Trophoblast cell (in vitro differentiated cells and primary cell): Measurements from ENCODE around the gene CES2.
A peak's percentile ranks its signal among the peaks of the same experiment; 100 is the strongest.

Experiments used
- DNase-seq, 2 donors: peaks; one replicate each; pipeline ENCODE4 v3.0.0-alpha.2; 2016
- H2AFZ ChIP-seq: 2 replicates; pipeline ENCODE4 v1.6.1; 2013; ENCODE audit warnings: low read length, moderate library complexity, mild to moderate bottlenecking; ENCODE audit not compliant: insufficient read depth, poor library complexity
- H2AK5ac ChIP-seq: 2 replicates; pipeline ENCODE4 v1.6.1; 2013; ENCODE audit warnings: mild to moderate bottlenecking, low read length
- H2BK120ac ChIP-seq: 2 replicates; pipeline ENCODE4 v1.6.1; 2013; ENCODE audit warnings: low read length, mild to moderate bottlenecking, moderate library complexity; ENCODE audit not compliant: insufficient read depth, poor library complexity
- H2BK12ac ChIP-seq: 2 replicates; pipeline ENCODE4 v1.6.1; 2013; ENCODE audit warnings: mild to moderate bottlenecking, low read length, moderate library complexity
- H2BK5ac ChIP-seq: 2 replicates; pipeline ENCODE4 v1.6.1; 2013; ENCODE audit warnings: low read length, low read depth, moderate library complexity, mild to moderate bottlenecking; ENCODE audit not compliant: poor library complexity
- H3K14ac ChIP-seq: 2 replicates; pipeline ENCODE4 v1.6.1; 2013; ENCODE audit warnings: mild to moderate bottlenecking, low read length
- H3K18ac ChIP-seq: 2 replicates; pipeline ENCODE4 v1.6.1; 2013; ENCODE audit warnings: mild to moderate bottlenecking, low read length
- H3K23ac ChIP-seq: 2 replicates; pipeline ENCODE4 v1.6.1; 2013; ENCODE audit warnings: low read length
- H3K27ac ChIP-seq: 2 replicates; pipeline ENCODE4 v1.5.1; 2013; ENCODE audit warnings: low read depth, mild to moderate bottlenecking, inconsistent platforms, low read length, moderate library complexity
- H3K27me3 ChIP-seq: 2 replicates; pipeline ENCODE4 v1.6.1; 2013; ENCODE audit warnings: inconsistent platforms, mild to moderate bottlenecking, low read length, moderate library complexity; ENCODE audit not compliant: insufficient read depth
- H3K36me3 ChIP-seq, 2 experiments: 1 replicate in 1 of 2; 2 replicates in 1 of 2; pipeline ENCODE4 v1.6.1; 2013; ENCODE audit warnings: low read length in 2 of 2, mild to moderate bottlenecking in 2 of 2, moderate library complexity in 1 of 2; ENCODE audit not compliant: insufficient read depth in 2 of 2, control insufficient read depth in 1 of 2
- H3K4ac ChIP-seq: 2 replicates; pipeline ENCODE4 v1.6.1; 2013; ENCODE audit warnings: low read depth, mild to moderate bottlenecking, low read length, moderate library complexity
- H3K4me1 ChIP-seq, 2 experiments: 1 replicate in 1 of 2; 2 replicates in 1 of 2; pipeline ENCODE4 v1.6.1; 2013; ENCODE audit warnings: low read length in 2 of 2, mild to moderate bottlenecking in 2 of 2, moderate library complexity in 1 of 2; ENCODE audit not compliant: insufficient read depth in 2 of 2, control insufficient read depth in 1 of 2
- H3K4me2 ChIP-seq: 2 replicates; pipeline ENCODE4 v1.6.1; 2013; ENCODE audit warnings: inconsistent platforms, mild to moderate bottlenecking, low read length, moderate library complexity
- H3K4me3 ChIP-seq: 2 replicates; pipeline ENCODE4 v1.5.1; 2013; ENCODE audit warnings: mild to moderate bottlenecking, low read depth, low read length, inconsistent platforms
- H3K79me1 ChIP-seq: one replicate; pipeline ENCODE4 v1.6.1; 2013; ENCODE audit warnings: low read length
- H3K79me2 ChIP-seq: 2 replicates; pipeline ENCODE4 v1.6.1; 2013; ENCODE audit warnings: low read length, mild to moderate bottlenecking; ENCODE audit not compliant: control insufficient read depth, insufficient read depth, poor library complexity
- H3K9ac ChIP-seq: 2 replicates; pipeline ENCODE4 v1.6.1; 2013; ENCODE audit warnings: mild to moderate bottlenecking, low read length
- H3K9me3 ChIP-seq: 2 replicates; pipeline ENCODE4 v1.6.1; 2013; ENCODE audit warnings: low read depth, mild to moderate bottlenecking, control low read depth, inconsistent platforms, low read length; ENCODE audit not compliant: insufficient read depth
- H4K12ac ChIP-seq: 2 replicates; pipeline ENCODE4 v1.6.1; 2013; ENCODE audit warnings: low read depth, mild to moderate bottlenecking, low read length, moderate library complexity
- H4K8ac ChIP-seq: 2 replicates; pipeline ENCODE4 v1.6.1; 2013; ENCODE audit warnings: low read depth, mild to moderate bottlenecking, low read length, moderate library complexity
- H4K91ac ChIP-seq: one replicate; pipeline ENCODE4 v1.6.1; 2013; ENCODE audit warnings: low read depth, mild to moderate bottlenecking, low read length, moderate library complexity
- WGBS: extraction: QIAGEN DNeasy Blood & Tissue Kit; methylation state at CpG from one replicate; pipeline ENCODE4 v1.1.7; 2013; ENCODE audit warnings: missing lambda C conversion rate; ENCODE audit not compliant: insufficient read length, insufficient coverage; ENCODE audit errors: extremely low coverage; 5-methylcytosine and 5-hydroxymethylcytosine counted together

The CES2 gene

GRCh38 chr16:66910175-66910940, 25.0 kb upstream of the CES2 start:
- Histone ChIP-seq H3K27me3 (no peaks in the 10 kb centered on the region), H3K27ac (no peak overlapping the region), H4K91ac (no peak overlapping the region), H3K79me2 (no peaks in the 10 kb centered on the region), H3K14ac (no peak overlapping the region), H2AK5ac (no peak overlapping the region), H3K79me1 (no peaks in the 10 kb centered on the region), H3K23ac (no peak overlapping the region), H2AFZ (no peak overlapping the region), H3K18ac (no peak overlapping the region), H2BK12ac (no peak overlapping the region), H3K36me3 (no peaks in the 10 kb centered on the region), H3K4me1 (no peaks in the 10 kb centered on the region), H2BK5ac (no peak overlapping the region), H4K8ac (no peak overlapping the region), H3K9ac (no peak overlapping the region), H3K4me2 (no peak overlapping the region), H3K4ac (no peak overlapping the region), H3K4me3 (no peak overlapping the region), H3K9me3 (peaks cover 2% of the 10 kb centered on the region), H4K12ac (no peak overlapping the region), H2BK120ac (no peak overlapping the region)
- DNase-seq = no peak
- WGBS = no CpG with 5 or more reads among the region's 14 CpGs

GRCh38 chr16:66911112-66911511, 24.2 kb upstream of the CES2 start:
- Histone ChIP-seq H3K27me3 (no peaks in the 10 kb centered on the region), H2BK120ac (no peak overlapping the region), H2BK5ac (no peak overlapping the region), H3K36me3 (no peaks in the 10 kb centered on the region), H3K4me1 (no peaks in the 10 kb centered on the region), H4K8ac (no peak overlapping the region), H3K18ac (no peak overlapping the region), H4K12ac (no peak overlapping the region), H2AK5ac (no peak overlapping the region), H3K23ac (no peak overlapping the region), H3K14ac (no peak overlapping the region), H2AFZ (no peak overlapping the region), H3K9ac (no peak overlapping the region), H3K4me2 (no peak overlapping the region), H2BK12ac (no peak overlapping the region), H3K4me3 (no peak overlapping the region), H3K27ac (no peak overlapping the region), H3K9me3 (peaks cover 2% of the 10 kb centered on the region), H3K79me1 (no peaks in the 10 kb centered on the region), H4K91ac (no peak overlapping the region), H3K4ac (no peak overlapping the region), H3K79me2 (no peaks in the 10 kb centered on the region)
- peak; percentile 81 to 86 for DNase-seq
- WGBS = no CpG with 5 or more reads among the region's 5 CpGs

- no peak overlapping the region for H3K4ac ChIP-seq
- no peak overlapping the region for H2BK5ac ChIP-seq
- no peak overlapping the region for H3K4me3 ChIP-seq
- no peak overlapping the region for H2BK12ac ChIP-seq
- H3K4me2 ChIP-seq = no peak overlapping the region
- DNase-seq = no peak
- no peaks in the 10 kb centered on the region for H3K79me2 ChIP-seq
- no peak overlapping the region for H4K12ac ChIP-seq
- H3K36me3 ChIP-seq = no peaks in the 10 kb centered on the region
- no peaks in the 10 kb centered on the region for H3K27me3 ChIP-seq
- H3K79me1 ChIP-seq = no peaks in the 10 kb centered on the region
- no peak overlapping the region for H3K18ac ChIP-seq
- no peak overlapping the region for H2BK120ac ChIP-seq
- no CpG with 5 or more reads among the region's 8 CpGs for WGBS
- H4K91ac ChIP-seq = no peak overlapping the region
- no peaks in the 10 kb centered on the region for H3K4me1 ChIP-seq
- no peak overlapping the region for H2AFZ ChIP-seq
- no peak overlapping the region for H3K27ac ChIP-seq
- H3K9me3 ChIP-seq = peaks cover 2% of the 10 kb centered on the region
- no peak overlapping the region for H4K8ac ChIP-seq
- no peak overlapping the region for H3K23ac ChIP-seq
- H2AK5ac ChIP-seq = no peak overlapping the region
- H3K9ac ChIP-seq = no peak overlapping the region
- no peak overlapping the region for H3K14ac ChIP-seq
Measured at GRCh38 chr16:66911801-66912200, 23.5 kb upstream of the CES2 start.

GRCh38 chr16:66913081-66913480, 22.2 kb upstream of the CES2 start:
- Histone ChIP-seq H3K9me3 (peaks cover 2% of the 10 kb centered on the region), H2AFZ (no peak overlapping the region), H3K18ac (no peak overlapping the region), H3K4me3 (no peak overlapping the region), H2AK5ac (no peak overlapping the region), H3K23ac (no peak overlapping the region), H4K8ac (no peak overlapping the region), H3K4me2 (no peak overlapping the region), H2BK120ac (no peak overlapping the region), H3K79me1 (no peaks in the 10 kb centered on the region), H3K14ac (no peak overlapping the region), H4K12ac (no peak overlapping the region), H2BK5ac (no peak overlapping the region), H3K36me3 (no peaks in the 10 kb centered on the region), H3K9ac (no peak overlapping the region), H3K4ac (no peak overlapping the region), H2BK12ac (no peak overlapping the region), H3K27me3 (no peaks in the 10 kb centered on the region), H3K27ac (no peak overlapping the region), H3K4me1 (no peaks in the 10 kb centered on the region), H4K91ac (no peak overlapping the region), H3K79me2 (no peaks in the 10 kb centered on the region)
- no CpG with 5 or more reads among the region's 10 CpGs for WGBS
- DNase-seq = no peak
